HepG2 (cell line): Measurements from ENCODE around the gene CTCF. TPM values are rescaled to one million over a fixed set of nuclear protein-coding genes. Genes with fewer than 3 reads are reported as not detected.

Experiments used
- ATAC-seq: fragments of 200-7000 bp; cut with Tn5 transposase; 3 replicates; pipeline ENCODE4 v1.9.1; 2020; ENCODE audit warnings: mild to moderate bottlenecking, moderate library complexity
- BruUV-seq: library from RNA; stranded (reverse); fragments of 400-500 nt; replicated peaks from 2 replicates; lab custom pipeline; 2021; lab: Mats Ljungman, UMichigan
- CTCF ChIA-PET: fragments of 300-600 bp; formaldehyde crosslinking; extraction: SDS; loops from one replicate; lab custom pipeline; 2021; ENCODE audit warnings: low total read pairs, inconsistent platforms, low intra/inter-chr PET ratio; lab: Yijun Ruan, JAX
- POLR2A ChIA-PET: fragments of 350-600 bp; sonication (Branson Sonifier 250); formaldehyde crosslinking; loops from one replicate; lab custom pipeline; 2020; ENCODE audit warnings: antibody characterized with exemption, inconsistent platforms; lab: Yijun Ruan, JAX
- DNase-seq: peaks from one replicate; pipeline ENCODE4 v3.0.0-alpha.2; 2015; ENCODE audit warnings: low spot score
- FAIRE-seq: peaks from 3 replicates; lab custom pipeline; 2011; peaks lifted over from hg19 to GRCh38; lab: Jason Lieb, UNC
- H2AFZ ChIP-seq: one replicate; pipeline ENCODE4 v1.6.1; 2011; ENCODE audit warnings: low read length, inconsistent platforms
- H3K27ac ChIP-seq: fragments of 300-600 bp; 3 replicates; pipeline ENCODE4 v1.8.0; 2011; ENCODE audit warnings: mixed run types, mild to moderate bottlenecking, mixed read lengths, low read length, inconsistent platforms; ENCODE audit not compliant: insufficient read depth; ENCODE audit errors: extremely low read length
- H3K27me3 ChIP-seq, 2 experiments: fragments of 200-600 bp in 1 of 2; 2 replicates in 1 of 2; 3 replicates in 1 of 2; pipeline versions ENCODE4 v1.6.0 to v1.8.0; 2011; ENCODE audit warnings: low read length in 2 of 2, mild to moderate bottlenecking in 2 of 2, moderate library complexity in 2 of 2, inconsistent platforms in 1 of 2; ENCODE audit not compliant: insufficient read depth in 2 of 2, control insufficient read depth in 1 of 2
- H3K36me3 ChIP-seq, 2 experiments: fragments of 200-600 bp in 1 of 2; replicated peaks in 1 of 2; 2 replicates in 1 of 2; 3 replicates in 1 of 2; pipeline versions ENCODE4 v1.5.1 to v1.8.0; 2011; ENCODE audit warnings: low read length in 2 of 2, inconsistent platforms in 1 of 2; ENCODE audit not compliant: insufficient read depth in 2 of 2, control insufficient read depth in 1 of 2
- H3K4me1 ChIP-seq: 2 replicates; pipeline ENCODE4 v1.5.1; 2012; ENCODE audit warnings: low read length, inconsistent platforms; ENCODE audit not compliant: insufficient read depth
- H3K4me2 ChIP-seq: 2 replicates; pipeline ENCODE4 v1.6.0; 2011; ENCODE audit warnings: low read depth, low read length, inconsistent platforms
- H3K4me3 ChIP-seq, 3 experiments: fragments of 200-600 bp in 1 of 3; sonication (generic), shearing (Covaris generic) in 1 of 3; replicated peaks in 1 of 3; 2 replicates each; pipeline ENCODE4 v1.5.1; 2011 to 2016; ENCODE audit warnings: low read length in 3 of 3, inconsistent platforms in 2 of 3, low read depth in 2 of 3, mild to moderate bottlenecking in 2 of 3, control low read depth in 1 of 3, mixed read lengths in 1 of 3; ENCODE audit not compliant: insufficient read depth in 1 of 3
- H3K79me2 ChIP-seq: one replicate; pipeline ENCODE4 v1.6.1; 2011; ENCODE audit warnings: low read length, inconsistent platforms; ENCODE audit not compliant: insufficient read depth
- H3K9ac ChIP-seq: 2 replicates; pipeline ENCODE4 v1.6.0; 2011; ENCODE audit warnings: mild to moderate bottlenecking, low read depth, low read length, inconsistent platforms; ENCODE audit not compliant: insufficient read depth
- H3K9me3 ChIP-seq: 2 replicates; pipeline ENCODE4 v1.5.1; 2012; ENCODE audit warnings: mild to moderate bottlenecking, low read length
- H4K20me1 ChIP-seq: 2 replicates; pipeline ENCODE4 v1.6.0; 2011; ENCODE audit warnings: inconsistent platforms, mild to moderate bottlenecking, low read length, moderate library complexity; ENCODE audit not compliant: insufficient read depth
- ARNT ChIP-seq: fragments of 450-650 bp; IDR thresholded peaks from 2 replicates; pipeline ENCODE4 v1.6.1; 2017
- ATAD3A ChIP-seq: sonication (generic); formaldehyde crosslinking; IDR thresholded peaks from 2 replicates; pipeline ENCODE4 v1.4.0; 2020; ENCODE audit warnings: missing genetic modification reagents
- BRD4 ChIP-seq: sonication (generic); formaldehyde crosslinking; IDR thresholded peaks from 2 replicates; pipeline ENCODE4 v1.4.0; 2020; ENCODE audit warnings: missing genetic modification reagents
- ELF1 ChIP-seq: sonication (generic); formaldehyde crosslinking; IDR thresholded peaks from 2 replicates; pipeline ENCODE4 v1.4.0; 2020; ENCODE audit warnings: missing genetic modification reagents
- FOXA3 ChIP-seq: IDR thresholded peaks from 2 replicates; pipeline ENCODE4 v1.6.1; 2016; ENCODE audit warnings: missing genetic modification reagents, missing compliant biosample characterization
- GTF3A ChIP-seq: sonication (generic); formaldehyde crosslinking; conservative IDR thresholded peaks from 2 replicates; pipeline ENCODE4 v1.4.0; 2020; ENCODE audit warnings: mild to moderate bottlenecking, missing genetic modification reagents
- HMGA1 ChIP-seq: sonication (generic); formaldehyde crosslinking; conservative IDR thresholded peaks from 2 replicates; pipeline ENCODE4 v1.4.0; 2020; ENCODE audit warnings: missing genetic modification reagents
- ONECUT2 ChIP-seq: sonication (generic); formaldehyde crosslinking; IDR thresholded peaks from 2 replicates; pipeline ENCODE4 v1.4.0; 2020; ENCODE audit warnings: missing genetic modification reagents
- REL ChIP-seq: sonication (generic); formaldehyde crosslinking; conservative IDR thresholded peaks from 2 replicates; pipeline ENCODE4 v1.8.0; 2022; ENCODE audit warnings: mild to moderate bottlenecking, missing genetic modification reagents, moderate library complexity
- SALL1 ChIP-seq: sonication (generic); formaldehyde crosslinking; IDR thresholded peaks from 2 replicates; pipeline ENCODE4 v1.8.0; 2022; ENCODE audit warnings: mild to moderate bottlenecking, missing genetic modification reagents
- SKIL ChIP-seq: sonication (generic); formaldehyde crosslinking; IDR thresholded peaks from 2 replicates; pipeline ENCODE4 v1.8.0; 2022; ENCODE audit warnings: missing genetic modification reagents, mild to moderate bottlenecking, moderate library complexity, borderline replicate concordance
- ZNF225 ChIP-seq: sonication (generic); formaldehyde crosslinking; IDR thresholded peaks from 2 replicates; pipeline ENCODE4 v1.4.0; 2020; ENCODE audit warnings: mild to moderate bottlenecking, missing genetic modification reagents
- ZNF468 ChIP-seq: sonication (generic); formaldehyde crosslinking; IDR thresholded peaks from 2 replicates; pipeline ENCODE4 v1.8.0; 2022; ENCODE audit warnings: mild to moderate bottlenecking, moderate library complexity, missing genetic modification reagents
- ZNF562 ChIP-seq: sonication (generic); formaldehyde crosslinking; IDR thresholded peaks from 2 replicates; pipeline ENCODE4 v1.8.0; 2022; ENCODE audit warnings: missing genetic modification reagents, borderline replicate concordance
- ZNF737 ChIP-seq: sonication (generic); formaldehyde crosslinking; IDR thresholded peaks from 2 replicates; pipeline ENCODE4 v1.5.0; 2020; ENCODE audit warnings: missing genetic modification reagents, mild to moderate bottlenecking, borderline replicate concordance
- ZNF800 ChIP-seq: sonication (generic); formaldehyde crosslinking; IDR thresholded peaks from 2 replicates; pipeline ENCODE4 v1.4.0; 2020; ENCODE audit warnings: missing genetic modification reagents
- WGBS: methylation state at CpG from one replicate; pipeline ENCODE4 v1.1.6; 2017; ENCODE audit warnings: low lambda C conversion rate; 5-methylcytosine and 5-hydroxymethylcytosine counted together
- in situ Hi-C: cut with HindIII; loops from 2 replicates; pipeline ENCODE4 v1.10.0; 2017; ENCODE audit warnings: low pct_unique_long_range_greater_than_20kb; ENCODE audit not compliant: extremely low pct_ligation_motif_present
- intact Hi-C: fragments of 100-400 bp; cut with micrococcal nuclease; formaldehyde crosslinking; loops from one replicate; pipeline ENCODE4 v1.10.0; 2022; ENCODE audit not compliant: unreplicated experiment
- polyA plus RNA-seq, 8 experiments: library from polyadenylated mRNA; depleted of rRNA in 3 of 8; stranded (reverse) in 7 of 8; unstranded in 1 of 8; fragments of >200 nt; fragmentation: Illumina TruSeq in 4 of 8; extraction: Trizol in 4 of 8; gene quantifications; 2 replicates each; pipeline versions ENCODE4 v1.2.1 to v1.2.3, GENCODE V29; 2011 to 2016; ENCODE audit warnings: low read depth in 4 of 8, missing spikeins in 1 of 8, mixed read lengths in 1 of 8; ENCODE audit not compliant: insufficient read depth in 1 of 8
- total RNA-seq, 5 experiments: library from RNA; depleted of rRNA; stranded (reverse); fragments of >200 nt; fragmentation: Illumina TruSeq; extraction: Trizol; gene quantifications; 2 replicates each; pipeline ENCODE4 v1.2.3, GENCODE V29; 2016; ENCODE audit warnings: low read depth in 1 of 5

CTCF gene
- total and polyA plus RNA-seq, 2 of the 13 experiments (the other 11 are each of a cell fraction or from before 2014, with no cell fraction given) = 19.5 to 37.5 TPM

- in situ Hi-C loops (no loop called here), intact Hi-C loops (loop anchor here (1.0 to 5.0 kb wide), 3 partner anchors 15 to 80 kb away; no protein-coding TSS in a partner anchor)
- Histone ChIP-seq H4K20me1 (no peaks in the 10 kb centered on the region; the same call in 1 of the 2 replicates), H3K36me3 (no peaks in the 10 kb centered on the region), H3K9me3 (no peaks in the 10 kb centered on the region), H3K4me3 (peak overlapping the region; percentile 90 to 99 (median 95)), H3K9ac (peak overlapping the region; percentile 100), H2AFZ (peak overlapping the region; percentile 16), H3K27ac (peak overlapping the region; percentile 99), H3K27me3 (no peaks in the 10 kb centered on the region; a peak in 1 of 5 replicates), H3K79me2 (peaks cover 44% of the 10 kb centered on the region), H3K4me1 (peaks cover 40% of the 10 kb centered on the region), H3K4me2 (peak overlapping the region; percentile 91)
- peak; percentile 97 for DNase-seq
- ATAC-seq = peak; percentile 92
- WGBS = 2% methylated on average over 38 of the region's 76 CpGs
- CTCF ChIA-PET = interaction anchor here (0.6 to 3.6 kb wide), 5 partner anchors 15 to 107 kb away, joined by 3 to 33 read pairs (median 7); partner anchors contain the start of gene CARMIL2
- BruUV-seq = no TSS peak
- peak; percentile 66 for FAIRE-seq
- POLR2A ChIA-PET = interaction anchor here (0.7 to 3.4 kb wide), 22 partner anchors 8 to 449 kb away, joined by 3 to 28 read pairs (median 4); partner anchors contain the start of genes ACD, C16orf86, ENKD1 and RANBP10
- TF ChIP-seq SKIL (CRISPR knock-in tag) = no peak
- TF ChIP-seq ZNF737 (CRISPR knock-in tag) = no peak
- TF ChIP-seq ZNF468 (CRISPR knock-in tag) = no peak
- peak; percentile 40 for TF ChIP-seq FOXA3 (CRISPR knock-in tag)
- TF ChIP-seq ZNF562 (CRISPR knock-in tag) = no peak
- peak; percentile 59; the same call in 1 of the 2 replicates for TF ChIP-seq ELF1 (CRISPR knock-in tag)
- TF ChIP-seq REL (CRISPR knock-in tag) = 0 out of 2 replicates have a peak, but pooled peaks have one; percentile 59
- peak; percentile 66 for TF ChIP-seq SALL1 (CRISPR knock-in tag)
- TF ChIP-seq HMGA1 = no peak
- TF ChIP-seq ZNF800 (CRISPR knock-in tag) = no peak
- TF ChIP-seq BRD4 (CRISPR knock-in tag) = no peak
- no peak for TF ChIP-seq ONECUT2 (CRISPR knock-in tag)
- TF ChIP-seq GTF3A (CRISPR knock-in tag) = no peak
- no peak for TF ChIP-seq ARNT
- TF ChIP-seq ZNF225 (CRISPR knock-in tag) = 0 out of 2 replicates have a peak, but pooled peaks have one; percentile 71
- no peak for TF ChIP-seq ATAD3A (CRISPR knock-in tag)
These were observed 351 bp upstream of the CTCF start for GRCh38 chr16:67561824-67562525.
